SK-N-SH (cell line): ENCODE results near the gene TMTC2.

Source experiments
- EP300 ChIP-seq, 2 experiments: IDR thresholded peaks; 2 replicates each; pipeline versions ENCODE4 v1.4.0 to v1.6.1; 2012; ENCODE audit warnings: borderline replicate concordance in 1 of 2, low read depth in 1 of 2, low read length in 1 of 2
- JUND ChIP-seq: IDR thresholded peaks from 2 replicates; pipeline ENCODE4 v1.4.0; 2012
- NFIC ChIP-seq: IDR thresholded peaks from 2 replicates; pipeline ENCODE4 v1.4.0; 2012; ENCODE audit warnings: borderline replicate concordance
- RAD21 ChIP-seq: IDR thresholded peaks from 2 replicates; pipeline ENCODE4 v1.6.1; 2012; ENCODE audit warnings: mild to moderate bottlenecking, low read length
- SMC3 ChIP-seq: IDR thresholded peaks from 2 replicates; pipeline ENCODE4 v1.6.1; 2012; ENCODE audit warnings: low read depth, low read length, improper control_type of control experiment
- YY1 ChIP-seq: IDR thresholded peaks from 2 replicates; pipeline ENCODE4 v1.4.0; 2012; ENCODE audit warnings: low read depth, mild to moderate bottlenecking
- TF ChIP-seq, protein P1 (sequence below): fragments of 200-600 bp; sonication (generic); IDR thresholded peaks from 2 replicates; pipeline ENCODE4 v1.6.1; 2017; ENCODE audit warnings: antibody characterized with exemption, mild to moderate bottlenecking, moderate library complexity
- TF ChIP-seq, protein P2 (sequence below): IDR thresholded peaks from 2 replicates; pipeline ENCODE4; 2012

DNA sequence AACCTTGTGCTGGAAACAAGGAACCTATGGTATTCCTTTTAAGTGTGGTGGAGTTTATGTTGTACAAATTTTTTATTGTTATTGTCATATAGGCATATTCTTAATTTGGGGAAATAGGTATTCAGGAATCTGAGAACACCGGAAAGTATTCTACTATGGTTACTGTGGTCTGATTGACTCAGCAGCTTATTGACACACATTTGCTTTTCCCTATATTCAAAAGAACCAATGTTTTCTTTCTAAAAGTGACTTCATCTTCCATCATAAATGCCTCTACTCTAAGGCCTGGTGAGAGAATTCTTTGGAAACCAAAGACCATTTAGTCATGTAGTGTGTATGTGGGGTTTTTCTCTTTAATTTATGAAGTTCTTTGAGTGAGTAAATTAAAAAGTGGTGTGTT, 474.8 kb downstream of the TMTC2 start:
- TF ChIP-seq YY1 (no peak), EP300 (IDR thresholded peaks at IDR 0.05; ENCODE audit: borderline replicate concordance in 1 of 2, low read depth in 1 of 2, low read length in 1 of 2) (no peak), SMC3 (no peak), NFIC (no peak), RAD21 (no peak), JUND (no peak)
- TF ChIP-seq, protein P1, sequence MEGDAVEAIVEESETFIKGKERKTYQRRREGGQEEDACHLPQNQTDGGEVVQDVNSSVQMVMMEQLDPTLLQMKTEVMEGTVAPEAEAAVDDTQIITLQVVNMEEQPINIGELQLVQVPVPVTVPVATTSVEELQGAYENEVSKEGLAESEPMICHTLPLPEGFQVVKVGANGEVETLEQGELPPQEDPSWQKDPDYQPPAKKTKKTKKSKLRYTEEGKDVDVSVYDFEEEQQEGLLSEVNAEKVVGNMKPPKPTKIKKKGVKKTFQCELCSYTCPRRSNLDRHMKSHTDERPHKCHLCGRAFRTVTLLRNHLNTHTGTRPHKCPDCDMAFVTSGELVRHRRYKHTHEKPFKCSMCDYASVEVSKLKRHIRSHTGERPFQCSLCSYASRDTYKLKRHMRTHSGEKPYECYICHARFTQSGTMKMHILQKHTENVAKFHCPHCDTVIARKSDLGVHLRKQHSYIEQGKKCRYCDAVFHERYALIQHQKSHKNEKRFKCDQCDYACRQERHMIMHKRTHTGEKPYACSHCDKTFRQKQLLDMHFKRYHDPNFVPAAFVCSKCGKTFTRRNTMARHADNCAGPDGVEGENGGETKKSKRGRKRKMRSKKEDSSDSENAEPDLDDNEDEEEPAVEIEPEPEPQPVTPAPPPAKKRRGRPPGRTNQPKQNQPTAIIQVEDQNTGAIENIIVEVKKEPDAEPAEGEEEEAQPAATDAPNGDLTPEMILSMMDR = no peak
- TF ChIP-seq, protein P2, sequence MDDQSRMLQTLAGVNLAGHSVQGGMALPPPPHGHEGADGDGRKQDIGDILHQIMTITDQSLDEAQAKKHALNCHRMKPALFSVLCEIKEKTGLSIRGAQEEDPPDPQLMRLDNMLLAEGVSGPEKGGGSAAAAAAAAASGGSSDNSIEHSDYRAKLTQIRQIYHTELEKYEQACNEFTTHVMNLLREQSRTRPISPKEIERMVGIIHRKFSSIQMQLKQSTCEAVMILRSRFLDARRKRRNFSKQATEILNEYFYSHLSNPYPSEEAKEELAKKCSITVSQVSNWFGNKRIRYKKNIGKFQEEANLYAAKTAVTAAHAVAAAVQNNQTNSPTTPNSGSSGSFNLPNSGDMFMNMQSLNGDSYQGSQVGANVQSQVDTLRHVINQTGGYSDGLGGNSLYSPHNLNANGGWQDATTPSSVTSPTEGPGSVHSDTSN = no peak
